Heart left ventricle (tissue), 13 donors: ENCODE results near the gene CCDC148.

Source experiments
- CTCF ChIP-seq, 12 donors: fragments of 200-600 bp; sonication (generic) in 4 of 12; IDR thresholded peaks; one replicate each; pipeline versions ENCODE4 v1.5.0 to v1.8.0; 2018 to 2022; ENCODE audit warnings: antibody characterized with exemption in 12 of 12, mild to moderate bottlenecking in 5 of 12
- POLR2A ChIP-seq, 2 donors: fragments of 450-650 bp; IDR thresholded peaks; one replicate each; pipeline ENCODE4 v1.6.1; 2017; ENCODE audit warnings: antibody characterized with exemption in 2 of 2, mild to moderate bottlenecking in 2 of 2, moderate library complexity in 2 of 2
- donor health status: ischemic (EF 13 %, LVEDD 7.1; RV severe dilation, severe dysfunction).
- donor health status: DM: no; HTN: yes; CAD: no.
- donor health status: DM: no; HTN: no; CAD: no.
- donor health status: ischemic (EF 25% LVEDD 6.9; RV normal size, moderate dysfunction).
- donor health status: ischemic (EF 25% LVEDD 5.7; RV mildly dilated, moderate dysfunction).
- donor health status: ischemic (EF 35%, LVEDD 5.7; RV mildly dilated, moderate dysfunction).
- donor health status: nonischemic (EF 11% LVEDD 7.7; RV severe dilation, severe dysfunction).
- donor health status: DM: yes; HTN: yes; CAD: no.
- donor health status: PGD.
- donor health status: ischemic (EF 29% LVEDD 5.4; RV normal size, mild dysfunction).
- donor health status: nonischemic (EF 23%, LVEDD 6.1; RV moderate dilation, normal function).

GRCh38 chr2:158234497-158234896, 222.1 kb downstream of the CCDC148 start:
- no peak for TF ChIP-seq CTCF (IDR thresholded peaks at IDR 0.05)
- no peak for TF ChIP-seq POLR2A (IDR thresholded peaks at IDR 0.05)
